ENCODE results near the gene GRID1. TPM values are rescaled to one million over a fixed set of nuclear protein-coding genes. Genes with fewer than 3 reads are reported as not detected.

The GRID1 gene
- total RNA-seq, result 0.68 TPM

DNA sequence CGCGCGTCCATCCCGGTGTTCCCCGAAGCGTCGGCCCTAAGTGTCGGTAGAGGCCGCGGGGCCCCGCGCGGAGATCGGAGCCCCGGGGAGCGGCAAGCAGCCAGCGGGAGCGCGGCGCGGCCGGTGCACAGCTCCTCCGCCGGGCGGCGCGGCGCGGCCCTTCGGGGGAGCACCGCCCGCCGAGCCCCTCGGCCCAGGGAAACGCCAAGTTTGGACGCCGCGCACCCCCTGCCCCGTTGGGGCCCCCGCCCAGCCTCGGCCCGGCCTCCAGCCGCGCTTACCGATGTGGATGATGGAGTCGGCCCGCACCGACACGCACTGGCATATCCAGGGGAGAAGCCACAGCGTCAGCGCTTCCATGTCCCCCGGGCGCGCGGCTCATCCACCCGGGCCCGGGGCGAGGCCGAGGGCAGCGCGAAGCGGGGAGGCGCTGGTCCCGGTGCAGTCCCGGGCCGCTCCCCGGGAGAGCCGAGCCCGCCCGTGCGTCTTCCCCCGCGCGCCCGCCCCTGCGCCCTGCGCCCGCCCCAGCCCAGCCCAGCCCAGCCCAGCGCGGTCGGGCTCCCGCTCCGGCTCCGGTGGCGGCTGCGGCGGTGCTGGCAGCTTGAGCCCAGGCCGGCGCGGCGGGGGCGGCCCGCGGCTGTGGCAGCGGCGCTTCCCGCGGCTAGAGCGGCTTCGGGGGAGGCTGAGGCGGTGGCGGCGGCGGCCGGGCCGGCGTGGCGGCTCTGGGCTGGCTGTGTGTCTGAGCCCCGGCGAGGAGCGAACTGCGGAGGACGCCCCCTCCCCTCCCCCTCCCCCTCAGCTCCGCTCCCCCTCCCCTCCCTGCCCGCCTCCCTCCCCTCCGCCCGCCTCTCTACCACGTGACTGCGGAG is at the start of gene GRID1:
TSS of gene GRID1 (minus strand) at position 763 of the 869 bp plus-strand sequence.
- peak; percentile 28 for ATAC-seq

DNA sequence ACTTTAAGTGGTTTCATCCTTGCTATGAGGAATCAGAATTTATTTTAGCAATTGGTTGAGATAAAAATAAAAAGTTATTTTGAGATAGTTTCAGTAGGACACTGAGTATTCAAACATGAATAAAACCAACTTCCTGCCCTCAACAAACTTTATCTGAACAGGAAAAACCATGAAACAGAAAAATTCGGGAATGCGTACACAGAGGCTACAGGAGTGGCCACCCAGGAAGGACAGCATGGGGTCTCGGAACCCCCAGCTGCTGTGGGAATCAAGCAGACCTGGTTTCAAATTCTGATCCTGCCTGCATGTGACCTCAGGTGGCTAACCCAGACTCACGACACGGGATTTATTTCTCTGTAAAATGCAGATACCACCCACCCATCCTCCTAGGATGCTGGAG is 49.0 kb upstream of the GRID1 start:
- no peak for ATAC-seq

DNA sequence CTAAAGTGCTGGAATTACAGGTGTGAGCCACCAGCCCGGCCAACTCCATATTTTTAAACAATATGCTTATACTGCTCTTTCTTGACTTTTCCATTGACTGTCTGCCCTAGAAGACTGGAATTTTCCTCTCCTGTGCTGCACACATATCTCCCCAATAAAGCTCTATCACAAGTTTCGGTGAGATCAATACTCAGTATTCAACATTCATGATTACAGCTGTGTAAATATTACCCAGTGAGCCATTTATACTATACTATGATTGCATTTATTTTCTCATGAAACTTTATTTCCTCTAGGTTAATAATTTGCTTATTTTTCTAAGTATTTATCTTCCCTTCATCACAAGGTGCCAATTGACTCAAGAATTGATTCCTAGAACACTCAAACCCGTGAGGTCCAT is 48.5 kb upstream of the GRID1 start:
- no peak for ATAC-seq

DNA sequence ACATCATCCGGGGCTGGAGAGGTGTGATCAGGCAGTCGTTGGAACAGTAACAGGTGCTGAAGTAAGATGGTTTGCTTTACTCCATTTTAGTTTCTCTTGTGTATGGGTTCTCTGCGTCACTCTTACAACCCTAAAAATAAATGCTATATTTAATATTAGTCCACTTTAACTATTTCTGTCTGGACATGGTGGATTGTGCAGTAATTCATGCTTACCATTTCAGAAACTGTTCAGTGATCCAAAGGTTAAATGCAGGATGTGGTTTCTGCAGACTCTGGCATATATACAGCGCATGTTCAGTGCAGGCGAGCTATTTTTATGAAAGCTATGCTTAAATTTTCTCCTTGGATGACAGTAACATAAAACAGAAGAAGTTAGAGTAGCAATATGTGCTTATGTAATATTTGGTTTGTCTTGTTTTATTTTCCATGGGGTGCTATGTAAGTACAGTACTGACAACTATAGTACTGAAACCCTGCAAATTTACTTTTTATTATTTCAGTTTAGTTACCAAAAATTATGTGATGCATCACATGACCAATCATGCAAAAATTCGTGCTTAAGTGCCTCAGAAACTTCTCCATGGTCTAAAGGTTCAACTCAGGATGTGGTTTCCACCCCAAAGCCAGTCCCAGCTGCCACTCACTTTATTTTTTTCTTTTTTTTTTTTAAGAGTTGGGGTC is 46.6 kb upstream of the GRID1 start:
- peak; percentile 65 for ATAC-seq

DNA sequence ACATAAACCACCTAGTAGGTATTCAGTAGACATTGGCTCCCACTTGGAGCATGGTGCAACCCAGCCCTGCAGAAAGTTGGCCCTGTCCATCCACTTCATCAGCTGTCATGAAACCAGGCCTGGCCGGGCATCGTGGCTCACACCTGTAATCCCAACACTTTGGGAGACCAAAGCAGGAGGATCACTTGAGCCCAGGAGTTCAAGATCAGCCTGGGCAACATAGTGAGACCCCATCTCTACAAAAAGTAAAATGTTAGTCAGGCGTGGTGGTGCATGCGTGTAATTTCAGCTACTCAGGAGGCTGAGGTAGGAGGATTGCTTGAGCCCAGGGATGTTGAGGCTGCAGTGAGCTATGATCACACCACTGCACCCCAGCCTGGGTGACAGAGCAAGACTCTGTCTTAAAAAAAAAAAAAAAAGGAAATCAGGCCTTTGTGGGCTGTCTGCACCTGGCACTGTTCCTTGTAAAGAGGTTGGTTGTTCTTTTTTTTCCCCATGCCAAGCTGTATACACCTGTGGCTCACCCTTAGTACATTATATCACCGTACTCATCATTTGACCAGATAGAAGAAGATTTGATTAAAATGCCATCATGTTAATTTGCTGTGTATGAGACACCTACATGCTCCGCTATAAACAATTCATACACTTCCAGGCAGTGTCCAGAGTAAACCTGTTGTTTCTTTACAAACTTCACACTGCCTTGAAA is 45.4 kb upstream of the GRID1 start:
- peak; percentile 8 for ATAC-seq

GRCh38 chr10:86411281-86411841 is 44.8 kb upstream of the GRID1 start:
- ATAC-seq, result peak; percentile 67

DNA sequence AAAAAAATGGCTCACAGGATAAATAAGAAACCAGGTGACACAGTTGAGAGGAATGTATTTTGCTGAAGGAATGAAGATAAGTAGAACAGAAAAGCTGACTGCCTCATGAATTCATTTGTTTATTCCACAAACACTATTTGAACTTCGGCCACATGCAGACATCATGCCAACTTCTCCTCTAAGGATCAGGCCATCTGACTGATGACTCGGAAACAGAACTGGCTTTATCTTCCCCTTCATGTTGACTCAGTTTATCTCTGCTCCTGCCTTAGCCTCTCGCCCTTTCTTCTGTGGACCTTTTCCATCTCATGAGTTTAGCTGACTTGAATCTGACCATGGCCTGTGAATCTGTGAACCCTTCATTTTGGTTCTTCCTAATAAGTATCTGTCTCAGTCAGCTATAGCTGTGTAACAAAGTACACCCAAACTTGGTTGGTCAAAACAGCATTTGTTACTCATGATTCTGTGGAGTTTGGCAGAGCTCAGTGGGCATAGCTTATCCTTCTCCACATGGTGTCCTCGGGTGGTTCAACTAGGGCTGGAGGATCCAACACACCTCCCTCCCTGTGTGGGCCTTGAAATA is 44.0 kb upstream of the GRID1 start:
- ATAC-seq, result no peak

GRCh38 chr10:86409183-86409582 is 42.6 kb upstream of the GRID1 start:
- no peak for ATAC-seq

GRCh38 chr10:86403183-86403797 is 36.7 kb upstream of the GRID1 start:
- ATAC-seq, result no peak

DNA sequence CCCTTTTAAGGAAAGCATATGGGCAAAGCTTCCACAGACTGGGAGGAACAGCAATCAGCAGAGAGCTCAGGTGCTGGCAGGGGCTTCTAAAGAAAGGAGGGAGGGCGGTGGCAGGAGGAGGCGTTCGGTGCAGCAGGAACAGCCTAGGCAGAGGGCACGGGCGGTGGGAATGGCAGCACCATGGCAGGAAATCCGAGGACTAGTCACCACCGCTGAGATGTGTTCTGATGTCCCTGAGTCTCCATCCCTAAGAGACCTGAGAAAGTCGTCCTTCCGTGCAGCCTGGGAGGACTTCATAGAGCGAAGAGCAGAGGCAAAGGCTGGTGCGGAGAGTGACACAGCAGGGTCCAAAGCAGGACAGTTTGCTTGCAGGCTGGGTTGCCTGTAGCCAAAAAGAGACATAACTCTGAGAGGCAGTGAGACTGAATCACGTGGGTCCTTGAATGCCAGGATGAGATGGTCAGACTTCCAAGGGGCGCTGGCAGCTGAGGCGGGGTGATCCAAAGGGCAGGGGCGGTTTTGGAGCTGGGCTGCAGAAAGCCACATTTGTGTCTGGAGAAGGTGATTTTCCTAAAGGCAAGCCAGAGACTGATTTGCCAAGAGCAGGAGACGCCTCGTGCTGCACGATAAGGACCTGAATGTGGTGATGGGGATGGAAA is 35.8 kb upstream of the GRID1 start:
- no peak for ATAC-seq

GRCh38 chr10:86401588-86402282 is 35.1 kb upstream of the GRID1 start:
- no peak for ATAC-seq

DNA sequence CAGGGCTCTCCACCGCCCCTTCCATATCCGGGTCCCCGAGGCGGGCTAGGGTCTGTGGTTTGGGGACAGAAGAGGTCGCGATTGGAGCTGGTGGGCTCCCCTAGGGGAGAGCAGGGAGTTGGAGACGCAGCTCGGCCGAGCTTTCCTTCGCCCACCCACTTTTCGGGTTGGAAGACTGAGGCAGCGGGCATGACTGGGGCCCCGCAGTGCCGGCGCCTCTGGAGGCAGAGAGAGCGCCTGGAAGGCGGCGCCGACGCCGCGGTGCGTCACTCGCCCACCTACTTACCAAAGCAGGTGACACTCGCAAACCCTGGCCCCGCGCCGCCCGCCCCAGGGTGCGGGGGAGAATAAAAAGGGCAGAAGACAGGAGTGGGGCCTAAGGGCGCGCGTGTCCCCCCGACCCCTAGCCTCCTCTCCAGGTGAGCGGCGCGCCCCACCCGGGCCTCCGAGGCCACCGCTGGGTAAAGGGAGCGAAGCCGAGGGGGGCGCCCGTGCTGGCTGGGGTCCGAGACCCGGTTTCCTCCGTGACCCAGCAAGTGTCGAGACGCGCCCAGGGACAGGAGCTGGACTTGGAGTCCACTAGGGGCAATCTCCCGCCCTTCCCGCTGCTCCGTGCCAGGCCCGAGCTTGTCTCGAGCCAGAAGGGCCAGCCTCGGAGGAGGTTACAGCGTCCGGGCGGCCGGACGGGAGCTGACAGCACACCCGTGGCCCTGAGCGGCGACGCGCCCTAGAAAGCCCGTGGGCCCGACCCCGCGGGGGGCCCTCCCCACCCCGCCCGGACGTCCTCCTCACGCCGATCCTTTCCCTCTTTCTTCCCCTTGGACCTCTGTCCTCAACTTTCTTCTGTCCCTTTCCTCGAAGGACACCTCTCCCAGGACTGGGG is 34.4 kb upstream of the GRID1 start:
- peak; percentile 44 for ATAC-seq

DNA sequence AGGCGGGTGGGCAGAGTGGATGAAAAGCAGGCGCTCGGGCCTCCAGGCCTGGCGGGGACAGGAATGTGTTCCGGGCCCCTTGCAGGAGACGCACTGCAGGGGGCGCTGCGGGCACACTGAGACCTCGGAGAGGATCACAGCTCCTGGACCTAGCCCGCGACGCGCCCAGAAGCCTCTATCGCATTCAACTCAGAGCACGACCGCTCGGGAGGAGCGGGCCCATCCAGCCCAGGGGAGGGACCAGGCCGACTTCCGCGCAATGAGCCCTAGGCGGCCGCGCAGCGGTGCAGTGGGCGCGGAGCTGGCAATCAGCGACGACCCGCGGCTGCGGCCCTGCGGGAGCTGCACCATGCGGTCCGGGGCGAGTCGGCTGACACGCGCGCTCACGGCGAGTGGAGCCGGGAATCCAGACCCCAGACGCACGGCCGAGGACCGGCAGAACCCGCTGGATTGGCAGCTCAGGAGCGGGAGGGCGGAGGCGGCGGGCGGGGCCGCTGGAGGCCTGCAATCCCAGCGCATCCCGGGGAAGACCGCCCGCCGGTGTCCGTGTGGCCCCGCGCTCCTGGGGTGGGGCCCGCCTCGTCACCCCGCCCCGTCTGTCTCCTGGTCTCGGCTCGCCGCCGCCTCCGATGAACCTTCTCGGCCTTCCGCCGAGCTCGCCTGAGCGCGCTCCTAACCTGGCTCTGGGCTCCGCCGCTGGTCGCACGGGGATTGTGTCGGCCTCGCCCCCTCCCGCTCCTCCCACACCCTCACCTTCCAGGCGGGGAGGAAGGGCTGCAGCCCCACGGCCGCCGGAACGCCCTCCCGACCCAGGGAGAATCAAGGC is 33.5 kb upstream of the GRID1 start:
- ATAC-seq, result peak; percentile 96

DNA sequence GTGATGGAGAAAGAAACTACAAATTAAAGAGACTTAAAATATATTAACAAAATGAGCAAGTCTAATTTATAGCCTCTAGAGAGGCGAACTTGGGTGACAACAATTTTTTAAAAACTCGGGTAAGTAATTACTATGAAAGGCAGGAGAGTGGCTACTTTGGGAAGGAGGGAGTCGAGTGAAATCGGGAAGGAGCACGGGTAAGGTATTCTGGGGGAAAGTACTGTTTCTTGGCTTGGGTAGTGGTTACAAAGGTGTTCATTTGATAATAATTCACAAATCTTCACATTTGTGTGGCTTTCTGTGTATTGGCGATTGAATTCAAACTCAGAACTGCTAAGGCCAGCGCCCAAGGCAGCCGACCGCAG is 32.9 kb upstream of the GRID1 start:
- no peak for ATAC-seq

DNA sequence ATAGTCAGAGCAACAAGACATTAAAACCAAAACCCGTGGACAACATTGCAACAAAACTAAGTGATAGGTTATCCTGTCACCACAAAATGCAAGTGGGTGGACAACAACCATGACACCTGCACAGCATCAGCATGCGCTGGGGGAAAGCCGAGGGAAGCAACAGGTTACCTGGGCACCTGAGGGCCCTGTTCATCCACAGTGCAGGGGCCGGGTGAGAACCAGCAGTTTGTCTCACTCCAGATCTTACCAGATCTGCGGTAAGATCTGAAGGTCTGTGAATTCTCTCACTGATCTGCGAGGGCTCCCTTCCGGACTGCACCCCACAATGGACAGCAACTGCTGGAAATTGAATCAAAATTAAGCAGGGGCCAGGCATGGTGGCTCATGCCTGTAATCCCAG is 30.5 kb upstream of the GRID1 start:
- no peak for ATAC-seq

- no peak for ATAC-seq
Observed at GRCh38 chr10:86393862-86394455, 27.4 kb upstream of the GRID1 start.

GRCh38 chr10:86393362-86393761 is 26.8 kb upstream of the GRID1 start:
- peak; percentile 86 for ATAC-seq

GRCh38 chr10:86392723-86393094 is 26.1 kb upstream of the GRID1 start:
- no peak for ATAC-seq
